Type B pancreatic cell (in vitro differentiated cells): Measurements from ENCODE around the gene SEMA3G. TPM values are rescaled to one million over a fixed set of nuclear protein-coding genes. Genes with fewer than 3 reads are reported as not detected.
A peak's percentile ranks its signal among the peaks of the same experiment; 100 is the strongest.

Experiments used
- DNase-seq: peaks from one replicate; pipeline ENCODE4 v3.0.0; 2021; ENCODE audit warnings: mixed read lengths; ENCODE audit not compliant: unreplicated experiment; ENCODE audit errors: extremely low spot score
- H3K27ac Mint-ChIP-seq: 2 replicates; pipeline ENCODE4 v1.8.0; 2021; ENCODE audit warnings: mild to moderate bottlenecking, mixed read lengths
- H3K27me3 Mint-ChIP-seq: 2 replicates; pipeline ENCODE4 v1.8.0; 2021; ENCODE audit warnings: mixed read lengths
- H3K36me3 Mint-ChIP-seq: 2 replicates; pipeline ENCODE4 v1.8.0; 2021; ENCODE audit warnings: mixed read lengths
- H3K4me1 Mint-ChIP-seq: one replicate; pipeline ENCODE4 v1.8.0; 2021; ENCODE audit warnings: mixed read lengths; ENCODE audit not compliant: unreplicated experiment
- H3K4me3 Mint-ChIP-seq: 2 replicates; pipeline ENCODE4 v1.8.0; 2021; ENCODE audit warnings: mild to moderate bottlenecking, mixed read lengths
- H3K9me3 Mint-ChIP-seq: 2 replicates; pipeline ENCODE4 v1.8.0; 2021; ENCODE audit warnings: mixed read lengths
- CTCF ChIP-seq: fragments of 200-600 bp; sonication (generic); conservative IDR thresholded peaks from 2 replicates; pipeline ENCODE4 v1.5.0; 2021; ENCODE audit warnings: antibody characterized with exemption, mild to moderate bottlenecking
- total RNA-seq: library from RNA; stranded (reverse); gene quantifications from 2 replicates; pipeline ENCODE4 v1.2.1, GENCODE V29; 2021; ENCODE audit warnings: low replicate concordance

The SEMA3G gene
- total RNA-seq, 1 donor from 2014 or later, result 0.77 TPM

- Mint-ChIP-seq H3K27me3 (no peaks in the 10 kb centered on the region), H3K9me3 (no peaks in the 10 kb centered on the region), H3K4me1 (peaks cover 23% of the 10 kb centered on the region), H3K4me3 (no peak overlapping the region), H3K36me3 (no peaks in the 10 kb centered on the region), H3K27ac (peak overlapping the region; percentile 33)
- DNase-seq, result no peak
- TF ChIP-seq CTCF, result no peak
Observed at GRCh38 chr3:52433996-52434479, 10.9 kb downstream of the SEMA3G start.

- Mint-ChIP-seq H3K36me3 (no peaks in the 10 kb centered on the region), H3K9me3 (no peaks in the 10 kb centered on the region), H3K4me3 (no peak overlapping the region), H3K4me1 (peaks cover 27% of the 10 kb centered on the region), H3K27ac (peak overlapping the region; percentile 33), H3K27me3 (peaks cover 1% of the 10 kb centered on the region)
- no peak for TF ChIP-seq CTCF
- DNase-seq, result no peak
Observed at GRCh38 chr3:52433328-52433995, 11.4 kb downstream of the SEMA3G start.

GRCh38 chr3:52432691-52433141, 12.2 kb downstream of the SEMA3G start:
- DNase-seq, result no peak
- Mint-ChIP-seq H3K4me1 (peaks cover 30% of the 10 kb centered on the region), H3K9me3 (no peaks in the 10 kb centered on the region), H3K36me3 (no peaks in the 10 kb centered on the region), H3K4me3 (no peak overlapping the region), H3K27me3 (peaks cover 3% of the 10 kb centered on the region), H3K27ac (peak overlapping the region; percentile 15)
- TF ChIP-seq CTCF, result no peak

- no peak overlapping the region for H3K4me3 Mint-ChIP-seq
- H3K27me3 Mint-ChIP-seq, result peaks cover 3% of the 10 kb centered on the region
- peaks cover 30% of the 10 kb centered on the region for H3K4me1 Mint-ChIP-seq
- TF ChIP-seq CTCF, result no peak
- H3K36me3 Mint-ChIP-seq, result no peaks in the 10 kb centered on the region
- no peaks in the 10 kb centered on the region for H3K9me3 Mint-ChIP-seq
- no peak for DNase-seq
- no peak overlapping the region for H3K27ac Mint-ChIP-seq
Observed at GRCh38 chr3:52432225-52432624, 12.7 kb downstream of the SEMA3G start.

GRCh38 chr3:52431459-52432223, 13.3 kb downstream of the SEMA3G start:
- no peak overlapping the region for H3K27ac Mint-ChIP-seq
- no peak overlapping the region for H3K4me3 Mint-ChIP-seq
- H3K36me3 Mint-ChIP-seq, result no peaks in the 10 kb centered on the region
- TF ChIP-seq CTCF, result no peak
- peaks cover 30% of the 10 kb centered on the region for H3K4me1 Mint-ChIP-seq
- DNase-seq, result no peak
- no peaks in the 10 kb centered on the region for H3K9me3 Mint-ChIP-seq
- H3K27me3 Mint-ChIP-seq, result peaks cover 3% of the 10 kb centered on the region
